ENCODE data around the gene RBBP5. TPM values are rescaled to one million over a fixed set of nuclear protein-coding genes. Genes with fewer than 3 reads are reported as not detected.

The RBBP5 gene
- total and polyA plus RNA-seq, 2 of the 4 experiments (the other 2 are of a cell fraction) = 7.3 to 37.5 TPM

DNA sequence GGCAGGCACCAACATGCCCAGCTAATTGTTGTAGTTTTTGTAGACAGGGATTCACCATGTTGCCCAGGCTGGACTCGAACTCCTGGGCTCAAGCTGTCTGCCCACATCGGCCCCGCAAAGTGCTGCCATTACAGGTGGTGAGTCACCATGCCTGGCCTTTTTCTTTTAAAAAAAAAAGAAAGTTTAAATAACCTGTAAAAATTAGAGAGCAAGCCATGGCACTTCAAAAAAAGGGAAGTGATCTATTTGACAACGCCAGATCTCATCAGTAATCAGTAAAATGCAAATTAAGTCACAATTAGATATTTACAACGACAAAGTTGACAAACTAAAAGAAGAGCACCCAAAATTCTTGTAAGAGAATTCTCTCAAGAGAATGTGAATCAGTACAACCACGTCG is 2.9 kb upstream of the RBBP5 start:
- no peak overlapping the region for H3K18ac ChIP-seq (ENCODE audit: low read depth, low read length)
- H2BK20ac ChIP-seq (ENCODE audit: low read depth, low read length) = no peak overlapping the region
- no CpG with 5 or more reads among the region's 7 CpGs for WGBS, 2 experiments (ENCODE audit: extremely low coverage in 2 of 2, insufficient read length in 1 of 2)
- peaks cover 2% of the 10 kb centered on the region; the same call in 1 of the 2 replicates for H3K4me1 ChIP-seq (ENCODE audit: control insufficient read depth, insufficient read depth, low read length)
- TF ChIP-seq, protein P1, sequence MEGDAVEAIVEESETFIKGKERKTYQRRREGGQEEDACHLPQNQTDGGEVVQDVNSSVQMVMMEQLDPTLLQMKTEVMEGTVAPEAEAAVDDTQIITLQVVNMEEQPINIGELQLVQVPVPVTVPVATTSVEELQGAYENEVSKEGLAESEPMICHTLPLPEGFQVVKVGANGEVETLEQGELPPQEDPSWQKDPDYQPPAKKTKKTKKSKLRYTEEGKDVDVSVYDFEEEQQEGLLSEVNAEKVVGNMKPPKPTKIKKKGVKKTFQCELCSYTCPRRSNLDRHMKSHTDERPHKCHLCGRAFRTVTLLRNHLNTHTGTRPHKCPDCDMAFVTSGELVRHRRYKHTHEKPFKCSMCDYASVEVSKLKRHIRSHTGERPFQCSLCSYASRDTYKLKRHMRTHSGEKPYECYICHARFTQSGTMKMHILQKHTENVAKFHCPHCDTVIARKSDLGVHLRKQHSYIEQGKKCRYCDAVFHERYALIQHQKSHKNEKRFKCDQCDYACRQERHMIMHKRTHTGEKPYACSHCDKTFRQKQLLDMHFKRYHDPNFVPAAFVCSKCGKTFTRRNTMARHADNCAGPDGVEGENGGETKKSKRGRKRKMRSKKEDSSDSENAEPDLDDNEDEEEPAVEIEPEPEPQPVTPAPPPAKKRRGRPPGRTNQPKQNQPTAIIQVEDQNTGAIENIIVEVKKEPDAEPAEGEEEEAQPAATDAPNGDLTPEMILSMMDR (conservative IDR thresholded peaks at IDR 0.05; ENCODE audit: low read depth, low read length) = no peak
- TF ChIP-seq NFE2L2 (IDR thresholded peaks at IDR 0.05; ENCODE audit: low read depth, low read length) = no peak
- no peak for TF ChIP-seq MAZ (IDR thresholded peaks at IDR 0.05; ENCODE audit: borderline replicate concordance, low read depth, low read length)
- TF ChIP-seq CHD1 (IDR thresholded peaks at IDR 0.05; ENCODE audit: low read depth, low read length) = no peak
- no peak for TF ChIP-seq RCOR1 (IDR thresholded peaks at IDR 0.05; ENCODE audit: insufficient replicate concordance, low read length)
- no peak for TF ChIP-seq RAD21 (IDR thresholded peaks at IDR 0.05; ENCODE audit: low read length)
- TF ChIP-seq POLR2A (IDR thresholded peaks at IDR 0.05; ENCODE audit: low read depth, low read length) = no peak
- TF ChIP-seq MAFK (IDR thresholded peaks at IDR 0.05; ENCODE audit: low read depth, low read length) = no peak
- TF ChIP-seq SMC3 (IDR thresholded peaks at IDR 0.05; ENCODE audit: low read depth, low read length) = no peak
- no peak for TF ChIP-seq RFX5 (IDR thresholded peaks at IDR 0.05; ENCODE audit: low read depth, low read length)
- no peak for TF ChIP-seq MXI1 (IDR thresholded peaks at IDR 0.05; ENCODE audit: borderline replicate concordance, low read depth, low read length)
- TF ChIP-seq CEBPB (IDR thresholded peaks at IDR 0.05; ENCODE audit: low read depth, low read length) = no peak
- TF ChIP-seq, protein P2, sequence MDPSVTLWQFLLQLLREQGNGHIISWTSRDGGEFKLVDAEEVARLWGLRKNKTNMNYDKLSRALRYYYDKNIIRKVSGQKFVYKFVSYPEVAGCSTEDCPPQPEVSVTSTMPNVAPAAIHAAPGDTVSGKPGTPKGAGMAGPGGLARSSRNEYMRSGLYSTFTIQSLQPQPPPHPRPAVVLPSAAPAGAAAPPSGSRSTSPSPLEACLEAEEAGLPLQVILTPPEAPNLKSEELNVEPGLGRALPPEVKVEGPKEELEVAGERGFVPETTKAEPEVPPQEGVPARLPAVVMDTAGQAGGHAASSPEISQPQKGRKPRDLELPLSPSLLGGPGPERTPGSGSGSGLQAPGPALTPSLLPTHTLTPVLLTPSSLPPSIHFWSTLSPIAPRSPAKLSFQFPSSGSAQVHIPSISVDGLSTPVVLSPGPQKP (IDR thresholded peaks at IDR 0.05; ENCODE audit: borderline replicate concordance, low read depth, low read length) = no peak
- TF ChIP-seq BHLHE40 (IDR thresholded peaks at IDR 0.05; ENCODE audit: low read depth, low read length) = no peak
- TF ChIP-seq, protein P3, sequence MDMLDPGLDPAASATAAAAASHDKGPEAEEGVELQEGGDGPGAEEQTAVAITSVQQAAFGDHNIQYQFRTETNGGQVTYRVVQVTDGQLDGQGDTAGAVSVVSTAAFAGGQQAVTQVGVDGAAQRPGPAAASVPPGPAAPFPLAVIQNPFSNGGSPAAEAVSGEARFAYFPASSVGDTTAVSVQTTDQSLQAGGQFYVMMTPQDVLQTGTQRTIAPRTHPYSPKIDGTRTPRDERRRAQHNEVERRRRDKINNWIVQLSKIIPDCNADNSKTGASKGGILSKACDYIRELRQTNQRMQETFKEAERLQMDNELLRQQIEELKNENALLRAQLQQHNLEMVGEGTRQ (IDR thresholded peaks at IDR 0.05; ENCODE audit: low read depth, low read length) = no peak
- TF ChIP-seq FOS (IDR thresholded peaks at IDR 0.05; ENCODE audit: low read depth, low read length) = no peak
- H2AK5ac ChIP-seq (ENCODE audit: low read depth, low read length) = no peak overlapping the region
- no peaks in the 10 kb centered on the region for H3K9me3 ChIP-seq (ENCODE audit: control insufficient read depth, insufficient read depth, low read length)
- DNase-seq (no peak), ATAC-seq (ENCODE audit: low read depth) (no peak)
- intact Hi-C loops (cut with micrococcal nuclease) = no loop called here
- H2AK9ac ChIP-seq (replicated peaks; ENCODE audit: low read depth, low read length, poor library complexity) = no peak overlapping the region
- H3K23ac ChIP-seq (ENCODE audit: low read depth, low read length) = no peak overlapping the region
- no peak overlapping the region for H2BK15ac ChIP-seq (ENCODE audit: low read depth, low read length)
- H2AFZ ChIP-seq (replicated peaks; ENCODE audit: low read length, poor library complexity) = no peak overlapping the region
- no TSS peak for BruUV-seq (replicated peaks)
- in situ Hi-C loops (cut with MboI; ENCODE audit: low sequenced_read_pairs) = no loop called here
- no peak overlapping the region for H3K9ac ChIP-seq (ENCODE audit: low read depth, low read length)
- POLR2A ChIA-PET (ENCODE audit: unreplicated experiment) = no interaction called here
- no peak overlapping the region for H3K27ac ChIP-seq (ENCODE audit: insufficient read depth, low read length)
- H3K36me3 ChIP-seq (ENCODE audit: control insufficient read depth, insufficient read depth, low read length) = no peaks in the 10 kb centered on the region
- H2BK5ac ChIP-seq (ENCODE audit: low read depth, low read length, poor library complexity, severe bottlenecking) = no peak overlapping the region
- no peak overlapping the region for H4K8ac ChIP-seq (ENCODE audit: low read depth in 2 of 2, low read length in 2 of 2)
- H3K4me2 ChIP-seq (ENCODE audit: low read depth, low read length) = no peak overlapping the region
- peaks cover 8 to 19% of the 10 kb centered on the region in 2 experiments; a peak in 3 of 4 replicates for H3K79me1 ChIP-seq (ENCODE audit: low read depth in 1 of 2, low read length in 2 of 2)
- H2BK120ac ChIP-seq (ENCODE audit: low read depth, low read length) = no peak overlapping the region
- no peak overlapping the region for H4K5ac ChIP-seq (ENCODE audit: low read depth, low read length)
- no peak overlapping the region for H3K4me3 ChIP-seq (ENCODE audit: insufficient read depth, low read depth, low read length)
- H3K14ac ChIP-seq (replicated peaks; ENCODE audit: low read depth, low read length) = no peak overlapping the region
- H3K27me3 ChIP-seq (ENCODE audit: control insufficient read depth, insufficient read depth, low read length) = no peaks in the 10 kb centered on the region
- H4K20me1 ChIP-seq (ENCODE audit: insufficient read depth, low read length) = no peaks in the 10 kb centered on the region
- CTCF ChIA-PET = interaction anchor here (0.6 kb wide), 1 partner anchor 129 kb away, joined by 4 read pairs; no protein-coding TSS in a partner anchor
- H3K4ac ChIP-seq (ENCODE audit: low read depth, low read length) = no peak overlapping the region
- H4K91ac ChIP-seq (ENCODE audit: insufficient read depth, low read depth, low read length) = no peak overlapping the region
- no peaks in the 10 kb centered on the region for H3K9me1 ChIP-seq (ENCODE audit: insufficient read depth, low read length)
- dilution Hi-C loops (cut with HindIII; ENCODE audit: low sequenced_read_pairs, unreplicated experiment) = no loop called here
- no peak overlapping the region for H3K56ac ChIP-seq (ENCODE audit: extremely low read depth, insufficient read depth, low read length)

Measured in IMR-90 (cell line).